Activated CD4-positive, alpha-beta T cell treated with anti-CD3 and anti-CD28 coated beads, Interleukin-2, amount 10 ng/mL, durations not matched to agents 7 days and 5 days (primary cell): ENCODE data around the gene TGFB2. TPM values are rescaled to one million over a fixed set of nuclear protein-coding genes. Genes with fewer than 3 reads are reported as not detected.

Experiments used
- CTCF ChIA-PET: fragments of 350-600 bp; sonication (Branson Sonifier 250); formaldehyde crosslinking; loops from one replicate; lab custom pipeline; 2021; ENCODE audit warnings: antibody characterized with exemption; lab: Charles Lee
- POLR2A ChIA-PET: fragments of 350-600 bp; sonication (Branson Sonifier 250); formaldehyde crosslinking; loops from one replicate; lab custom pipeline; 2021; ENCODE audit warnings: antibody characterized with exemption; lab: Charles Lee
- DNase-seq: peaks from one replicate; pipeline ENCODE4 v3.0.0-alpha.2; 2020
- H3K27ac Mint-ChIP-seq: one replicate; pipeline ENCODE4 v1.8.0; 2021; ENCODE audit warnings: mild to moderate bottlenecking, moderate library complexity, mixed read lengths
- H3K27me3 Mint-ChIP-seq: one replicate; pipeline ENCODE4 v1.8.0; 2021; ENCODE audit warnings: mixed read lengths
- H3K36me3 Mint-ChIP-seq: one replicate; pipeline ENCODE4 v1.8.0; 2021; ENCODE audit warnings: low read depth, mixed read lengths
- H3K4me1 Mint-ChIP-seq: one replicate; pipeline ENCODE4 v1.8.0; 2021; ENCODE audit warnings: mixed read lengths
- H3K4me3 Mint-ChIP-seq: one replicate; pipeline ENCODE4 v1.8.0; 2021; ENCODE audit warnings: mild to moderate bottlenecking, moderate library complexity, mixed read lengths
- H3K9me3 Mint-ChIP-seq: one replicate; pipeline ENCODE4 v1.8.0; 2021; ENCODE audit warnings: mixed read lengths
- total RNA-seq, 2 experiments: library from RNA; stranded (reverse); gene quantifications; one replicate each; pipeline ENCODE4 v1.2.3, GENCODE V29; 2021

Gene TGFB2
- total RNA-seq, 2 experiments from 2014 or later = not detected

GRCh38 chr1:218390618-218391017, 45.5 kb downstream of the TGFB2 start:
- H3K36me3 Mint-ChIP-seq = no peaks in the 10 kb centered on the region
- H3K27ac Mint-ChIP-seq = no peak overlapping the region
- peaks cover 7% of the 10 kb centered on the region for H3K27me3 Mint-ChIP-seq
- DNase-seq = no peak
- H3K4me1 Mint-ChIP-seq = no peaks in the 10 kb centered on the region
- no peak overlapping the region for H3K4me3 Mint-ChIP-seq
- ChIA-PET CTCF (interaction anchor here (1.1 kb wide), 1 partner anchor 20 kb away, joined by 4 read pairs; no protein-coding TSS in a partner anchor), POLR2A (no interaction called here)
- no peaks in the 10 kb centered on the region for H3K9me3 Mint-ChIP-seq

GRCh38 chr1:218392780-218393179, 47.6 kb downstream of the TGFB2 start:
- ChIA-PET POLR2A (no interaction called here), CTCF (no interaction called here)
- Mint-ChIP-seq H3K4me1 (no peaks in the 10 kb centered on the region), H3K9me3 (no peaks in the 10 kb centered on the region), H3K36me3 (no peaks in the 10 kb centered on the region), H3K27me3 (peaks cover 2% of the 10 kb centered on the region), H3K27ac (no peak overlapping the region), H3K4me3 (no peak overlapping the region)
- DNase-seq = no peak

- no peaks in the 10 kb centered on the region for H3K36me3 Mint-ChIP-seq
- H3K9me3 Mint-ChIP-seq = no peaks in the 10 kb centered on the region
- H3K4me1 Mint-ChIP-seq = no peaks in the 10 kb centered on the region
- no peak overlapping the region for H3K4me3 Mint-ChIP-seq
- no peak for DNase-seq
- ChIA-PET CTCF (no interaction called here), POLR2A (no interaction called here)
- peaks cover 2% of the 10 kb centered on the region for H3K27me3 Mint-ChIP-seq
- no peak overlapping the region for H3K27ac Mint-ChIP-seq
Measured at GRCh38 chr1:218394416-218394815, 49.3 kb downstream of the TGFB2 start.

GRCh38 chr1:218394989-218395388, 49.9 kb downstream of the TGFB2 start:
- POLR2A ChIA-PET = no interaction called here
- CTCF ChIA-PET = no interaction called here
- Mint-ChIP-seq H3K4me1 (no peaks in the 10 kb centered on the region), H3K27ac (no peak overlapping the region), H3K27me3 (peaks cover 2% of the 10 kb centered on the region), H3K4me3 (no peak overlapping the region), H3K9me3 (no peaks in the 10 kb centered on the region), H3K36me3 (no peaks in the 10 kb centered on the region)
- no peak for DNase-seq

- Mint-ChIP-seq H3K36me3 (no peaks in the 10 kb centered on the region), H3K27me3 (no peaks in the 10 kb centered on the region), H3K4me3 (no peak overlapping the region), H3K4me1 (no peaks in the 10 kb centered on the region), H3K9me3 (no peaks in the 10 kb centered on the region), H3K27ac (no peak overlapping the region)
- POLR2A ChIA-PET = no interaction called here
- no peak for DNase-seq
- CTCF ChIA-PET = no interaction called here
Measured at GRCh38 chr1:218395916-218396315, 50.8 kb downstream of the TGFB2 start.

GRCh38 chr1:218397752-218398339, 52.7 kb downstream of the TGFB2 start:
- POLR2A ChIA-PET = no interaction called here

GRCh38 chr1:218400624-218401023, 55.5 kb downstream of the TGFB2 start:
- Mint-ChIP-seq H3K27me3 (no peaks in the 10 kb centered on the region), H3K36me3 (no peaks in the 10 kb centered on the region), H3K4me3 (no peak overlapping the region), H3K9me3 (no peaks in the 10 kb centered on the region), H3K4me1 (no peaks in the 10 kb centered on the region), H3K27ac (no peak overlapping the region)
- ChIA-PET POLR2A (no interaction called here), CTCF (no interaction called here)
- DNase-seq = no peak

More at GRCh38 chr1:218397752-218398339, 52.7 kb downstream of the TGFB2 start:
- H3K4me1 Mint-ChIP-seq = no peaks in the 10 kb centered on the region
- DNase-seq = no peak
- no peak overlapping the region for H3K27ac Mint-ChIP-seq
- H3K4me3 Mint-ChIP-seq = no peak overlapping the region
- H3K9me3 Mint-ChIP-seq = no peaks in the 10 kb centered on the region
- H3K36me3 Mint-ChIP-seq = no peaks in the 10 kb centered on the region
- no peaks in the 10 kb centered on the region for H3K27me3 Mint-ChIP-seq
- CTCF ChIA-PET = no interaction called here

GRCh38 chr1:218401441-218401997, 56.4 kb downstream of the TGFB2 start:
- Mint-ChIP-seq H3K4me1 (no peaks in the 10 kb centered on the region), H3K9me3 (no peaks in the 10 kb centered on the region), H3K27ac (no peak overlapping the region), H3K36me3 (no peaks in the 10 kb centered on the region), H3K27me3 (no peaks in the 10 kb centered on the region), H3K4me3 (no peak overlapping the region)
- ChIA-PET POLR2A (no interaction called here), CTCF (interaction anchor here (1.1 kb wide), 1 partner anchor 32 kb away, joined by 3 read pairs; no protein-coding TSS in a partner anchor)
- DNase-seq = no peak

- ChIA-PET CTCF (interaction anchor here (1.1 kb wide), 1 partner anchor 31 kb away, joined by 3 read pairs; no protein-coding TSS in a partner anchor), POLR2A (no interaction called here)
- no peaks in the 10 kb centered on the region for H3K9me3 Mint-ChIP-seq
Measured at GRCh38 chr1:218401998-218402785, 57.1 kb downstream of the TGFB2 start.

GRCh38 chr1:218402786-218403120, 57.6 kb downstream of the TGFB2 start:
- ChIA-PET POLR2A (no interaction called here), CTCF (interaction anchor here (0.5 kb wide), 1 partner anchor 128 kb away, joined by 4 read pairs; no protein-coding TSS in a partner anchor)
- H3K4me1 Mint-ChIP-seq = no peaks in the 10 kb centered on the region
- H3K27me3 Mint-ChIP-seq = no peaks in the 10 kb centered on the region
- H3K27ac Mint-ChIP-seq = no peak overlapping the region
- H3K36me3 Mint-ChIP-seq = no peaks in the 10 kb centered on the region
- H3K9me3 Mint-ChIP-seq = no peaks in the 10 kb centered on the region
- no peak overlapping the region for H3K4me3 Mint-ChIP-seq
- no peak for DNase-seq

More at GRCh38 chr1:218401998-218402785, 57.1 kb downstream of the TGFB2 start:
- Mint-ChIP-seq H3K4me3 (no peak overlapping the region), H3K4me1 (no peaks in the 10 kb centered on the region), H3K36me3 (no peaks in the 10 kb centered on the region), H3K27ac (no peak overlapping the region), H3K27me3 (no peaks in the 10 kb centered on the region)
- no peak for DNase-seq

GRCh38 chr1:218403300-218403699, 58.2 kb downstream of the TGFB2 start:
- Mint-ChIP-seq H3K27ac (no peak overlapping the region), H3K9me3 (no peaks in the 10 kb centered on the region), H3K4me3 (no peak overlapping the region), H3K4me1 (no peaks in the 10 kb centered on the region), H3K36me3 (no peaks in the 10 kb centered on the region), H3K27me3 (no peaks in the 10 kb centered on the region)
- CTCF ChIA-PET = interaction anchor here (0.5 kb wide), 1 partner anchor 128 kb away, joined by 4 read pairs; no protein-coding TSS in a partner anchor
- POLR2A ChIA-PET = no interaction called here
- no peak for DNase-seq

GRCh38 chr1:218407630-218408029, 62.5 kb downstream of the TGFB2 start:
- no peaks in the 10 kb centered on the region for H3K9me3 Mint-ChIP-seq
- ChIA-PET POLR2A (no interaction called here), CTCF (no interaction called here)
- no peaks in the 10 kb centered on the region for H3K27me3 Mint-ChIP-seq
- no peak overlapping the region for H3K27ac Mint-ChIP-seq
- no peak overlapping the region for H3K4me3 Mint-ChIP-seq
- H3K4me1 Mint-ChIP-seq = no peaks in the 10 kb centered on the region
- H3K36me3 Mint-ChIP-seq = no peaks in the 10 kb centered on the region
- DNase-seq = no peak

- Mint-ChIP-seq H3K27ac (no peak overlapping the region), H3K27me3 (no peaks in the 10 kb centered on the region), H3K4me3 (no peak overlapping the region), H3K4me1 (no peaks in the 10 kb centered on the region), H3K36me3 (no peaks in the 10 kb centered on the region), H3K9me3 (no peaks in the 10 kb centered on the region)
- CTCF ChIA-PET = no interaction called here
- POLR2A ChIA-PET = no interaction called here
- DNase-seq = no peak
Measured at GRCh38 chr1:218408135-218408534, 63.0 kb downstream of the TGFB2 start.
